Fibroblast of upper back skin (primary cell): Measurements from ENCODE around the gene RAD51B.

Experiments used
- DNase-seq: peaks from one replicate; pipeline ENCODE4 v3.0.0-alpha.2; 2013

Gene RAD51B

DNA sequence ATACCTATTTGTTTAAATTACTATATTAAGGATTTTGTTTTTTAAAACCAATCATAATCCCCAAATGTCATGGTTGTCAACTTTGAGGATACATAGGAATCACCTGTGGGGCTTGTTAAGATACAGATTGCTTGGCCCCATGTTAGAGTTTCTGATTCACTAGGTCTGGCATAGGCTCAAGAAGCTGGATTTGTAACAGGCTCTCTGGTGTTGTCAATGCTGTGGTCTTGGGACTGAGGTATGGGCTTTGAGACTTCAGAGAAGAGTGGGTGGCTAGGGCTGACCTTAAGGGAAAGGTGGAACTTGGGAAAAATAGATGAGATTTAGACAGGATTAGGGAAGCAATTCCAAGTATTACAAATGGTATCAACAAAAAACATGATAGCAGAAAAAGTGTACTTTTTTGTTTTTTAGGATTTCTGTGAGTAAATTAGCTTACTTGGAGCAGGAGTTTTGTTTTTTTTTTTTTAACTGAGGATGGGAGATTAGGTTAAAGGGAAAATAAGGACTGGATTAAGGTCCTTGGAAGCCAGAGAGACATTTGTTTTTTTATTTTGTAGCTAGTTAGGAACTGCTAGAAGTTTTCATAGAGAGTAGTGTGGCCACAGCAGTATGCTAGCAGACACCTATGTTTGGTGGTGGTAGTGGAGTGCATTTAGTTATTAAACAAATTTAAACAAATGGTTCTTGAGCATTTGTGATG lies 88.6 kb downstream of the RAD51B start:
- DNase-seq = peak; percentile 58

DNA sequence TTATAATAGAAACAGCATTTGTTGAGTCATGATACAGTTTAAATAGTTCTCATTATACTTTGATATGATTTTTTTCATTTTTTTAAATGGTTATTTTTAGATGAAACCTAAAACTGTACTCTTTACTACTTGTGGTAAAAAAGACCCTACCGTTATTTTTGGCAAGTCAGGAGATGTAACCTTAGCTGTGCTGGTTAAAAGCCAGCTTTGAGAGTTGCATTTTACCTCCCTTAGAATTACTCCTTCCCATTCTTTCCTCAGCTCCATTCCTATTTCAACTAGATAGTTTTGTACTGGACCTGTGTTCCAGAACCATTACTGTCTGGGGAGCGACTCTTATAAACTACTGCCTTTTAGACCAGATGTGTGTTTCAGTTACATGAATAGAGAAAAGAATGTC lies 92.0 kb downstream of the RAD51B start:
- peak; percentile 42 for DNase-seq

DNA sequence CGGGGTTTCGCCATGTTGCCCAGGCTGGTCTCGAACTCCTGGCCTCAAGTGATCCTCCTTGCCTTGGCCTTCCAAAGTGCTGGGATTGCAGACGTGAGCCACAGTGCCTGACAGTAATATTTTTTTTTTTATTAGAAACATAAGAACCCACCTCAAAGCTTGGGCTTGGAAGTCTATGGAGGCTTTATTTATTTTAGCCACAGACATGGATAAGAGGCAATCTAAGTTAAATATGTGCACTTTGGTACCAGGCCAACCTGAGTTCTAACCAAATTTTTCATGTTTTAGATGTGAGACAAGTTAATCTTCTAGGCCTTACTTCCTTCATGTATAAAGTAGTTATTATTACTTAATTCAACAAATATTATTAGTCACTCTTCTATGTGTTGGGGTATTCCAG lies 96.9 kb downstream of the RAD51B start:
- DNase-seq = peak; percentile 22

DNA sequence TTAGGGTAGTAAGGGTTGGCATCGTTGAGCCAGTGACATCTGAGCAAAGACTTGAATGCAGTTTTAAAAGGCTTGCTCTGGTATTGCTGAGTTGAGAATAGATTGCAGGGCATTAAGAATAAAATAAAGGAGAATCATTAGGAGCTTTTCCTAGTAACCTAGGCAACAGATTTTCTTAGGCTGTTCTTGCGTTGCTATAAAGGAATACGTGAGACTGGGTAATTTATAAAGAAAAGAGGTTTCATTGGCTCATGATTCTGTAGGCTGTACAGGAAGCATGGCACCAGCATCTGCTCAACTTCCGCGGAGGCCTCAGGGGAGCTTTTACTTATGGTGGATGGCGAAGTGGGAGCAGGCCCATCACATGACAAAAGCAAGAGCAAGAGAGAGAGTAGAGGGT lies 97.4 kb downstream of the RAD51B start:
- DNase-seq = no peak

DNA sequence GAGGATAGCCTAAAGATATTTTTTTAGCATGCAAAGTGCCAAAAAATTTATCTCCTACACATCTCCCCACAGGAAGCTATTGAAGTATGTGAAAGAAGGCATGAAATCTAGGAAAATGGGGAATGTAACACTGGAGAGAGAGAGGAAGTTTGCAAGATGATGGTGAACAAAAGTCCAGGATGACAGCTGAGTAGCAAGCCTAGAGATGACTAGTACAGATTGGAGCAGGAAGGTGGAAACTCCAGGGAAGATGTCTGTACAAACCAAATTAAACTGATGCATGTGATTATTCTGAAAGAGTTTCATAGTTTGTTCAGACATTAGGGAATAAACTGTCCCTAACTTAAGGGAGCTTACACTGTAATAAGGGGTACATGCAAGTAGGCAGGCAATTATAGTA lies 99.3 kb downstream of the RAD51B start:
- peak; percentile 32 for DNase-seq

DNA sequence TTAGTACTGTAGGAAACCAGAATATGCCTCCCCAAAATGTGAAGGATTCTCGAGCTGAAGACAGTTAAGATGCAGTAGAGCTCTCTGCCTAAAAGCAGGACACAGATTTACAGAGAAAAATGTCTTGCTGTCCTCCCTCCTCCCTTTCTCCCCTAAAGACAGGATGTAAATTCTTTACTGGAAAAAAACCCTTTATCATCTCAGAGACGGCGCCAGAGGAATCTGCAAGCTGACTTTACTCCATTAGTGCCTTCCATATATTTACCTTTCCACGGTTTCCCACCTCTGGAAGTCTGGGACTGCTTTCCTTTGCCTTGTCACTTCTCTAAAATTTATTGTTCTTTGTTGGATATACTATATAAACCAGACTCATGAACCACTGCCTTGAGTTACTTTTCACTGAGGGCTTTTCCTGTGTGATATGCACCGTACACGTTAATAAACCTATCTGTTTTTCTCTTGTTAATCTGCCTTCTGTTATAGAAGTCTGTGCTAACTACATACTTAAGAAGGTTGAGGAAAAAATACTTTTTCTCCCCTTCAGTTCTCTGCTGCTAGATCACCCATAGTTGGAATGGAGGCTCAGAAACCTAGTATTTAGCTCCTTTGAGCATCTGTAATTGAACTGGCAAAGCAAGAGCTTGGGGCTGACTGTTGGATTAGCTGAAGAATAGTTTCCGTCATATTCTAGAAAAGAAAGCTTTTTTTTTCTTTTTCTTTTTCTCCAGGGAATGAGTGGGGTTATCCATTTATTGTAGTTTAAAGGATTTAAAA lies 99.9 kb downstream of the RAD51B start:
- DNase-seq = peak; percentile 71

DNA sequence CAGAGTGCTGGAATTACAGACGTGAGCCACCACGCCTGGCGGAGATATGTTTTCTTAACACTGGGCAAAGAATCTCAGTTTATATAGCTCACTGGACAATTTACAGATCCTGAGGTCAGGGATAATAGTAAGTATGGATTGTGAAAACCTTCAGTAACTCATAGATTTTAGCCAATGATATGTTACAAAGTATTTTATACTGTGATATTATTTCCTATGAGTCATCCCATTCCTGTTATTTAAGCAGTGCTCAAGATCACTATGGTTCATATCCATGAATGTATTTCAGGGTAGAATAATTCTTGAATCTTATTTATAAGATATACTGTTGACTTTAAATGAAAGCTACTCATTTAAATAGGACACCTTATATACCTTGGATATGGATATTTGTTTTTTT lies 107.2 kb downstream of the RAD51B start:
- no peak for DNase-seq

DNA sequence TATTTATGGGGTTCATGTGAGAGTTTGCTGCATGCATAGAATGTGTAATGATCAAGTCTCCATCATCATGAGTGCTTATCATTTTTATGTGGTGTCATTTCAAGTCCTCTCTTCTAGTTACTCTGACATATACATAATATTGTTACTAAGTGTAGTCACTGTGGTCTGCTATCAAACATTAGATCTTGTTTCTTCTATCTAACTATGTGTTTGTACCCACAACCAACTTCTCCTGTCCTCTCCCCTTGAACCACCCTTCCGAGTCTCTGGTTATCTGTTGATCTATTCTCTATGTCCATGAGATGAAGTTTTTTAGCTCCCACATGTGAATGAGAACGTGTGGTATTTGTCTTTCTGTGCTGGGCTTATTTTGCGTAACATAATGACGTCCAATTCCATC lies 107.7 kb downstream of the RAD51B start:
- DNase-seq = no peak

DNA sequence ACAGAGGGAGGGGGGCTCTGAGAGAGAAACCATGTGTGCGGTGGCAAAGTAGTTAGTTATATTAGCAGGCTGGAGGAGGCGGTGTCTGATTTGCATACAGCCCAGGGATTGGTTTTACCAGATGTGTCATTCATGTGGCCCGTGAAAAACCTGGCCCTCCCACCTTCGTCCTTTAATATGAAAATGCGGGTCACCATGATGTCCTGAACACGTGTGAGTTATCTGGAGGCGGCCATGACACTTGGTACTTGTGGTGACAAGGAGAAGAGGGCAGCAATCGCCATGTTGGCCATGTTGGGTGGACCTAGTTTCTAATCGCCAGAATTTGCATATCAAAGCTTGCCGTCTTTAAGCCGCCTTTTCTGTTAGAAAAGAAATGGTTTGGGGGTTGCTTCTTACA lies 108.8 kb downstream of the RAD51B start:
- DNase-seq = no peak

DNA sequence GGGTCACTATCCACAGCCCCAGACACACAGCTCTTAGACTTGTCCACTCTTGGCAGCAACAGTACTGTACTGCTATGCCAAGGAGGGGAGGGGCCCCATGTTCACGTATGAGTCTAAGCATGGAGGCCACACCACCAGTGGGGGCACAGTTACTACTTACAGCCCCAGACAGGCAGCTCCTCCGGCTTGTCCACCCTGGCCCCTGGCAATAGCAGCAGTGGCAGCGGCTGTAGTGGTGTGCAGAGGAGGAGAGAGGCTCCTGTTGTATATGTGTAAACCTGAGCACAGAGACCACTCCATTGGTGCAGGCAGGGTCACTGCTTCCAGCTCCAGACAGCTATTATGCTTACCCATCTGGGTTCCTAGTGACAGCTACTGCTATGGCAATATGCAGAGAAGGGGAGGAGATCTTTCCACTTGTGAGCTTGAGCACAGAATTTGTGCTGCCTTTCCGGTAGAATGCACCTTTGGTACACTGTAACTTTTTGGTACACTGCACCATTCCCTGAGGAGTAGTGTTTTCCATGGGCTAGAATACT lies 113.2 kb downstream of the RAD51B start:
- DNase-seq = no peak

DNA sequence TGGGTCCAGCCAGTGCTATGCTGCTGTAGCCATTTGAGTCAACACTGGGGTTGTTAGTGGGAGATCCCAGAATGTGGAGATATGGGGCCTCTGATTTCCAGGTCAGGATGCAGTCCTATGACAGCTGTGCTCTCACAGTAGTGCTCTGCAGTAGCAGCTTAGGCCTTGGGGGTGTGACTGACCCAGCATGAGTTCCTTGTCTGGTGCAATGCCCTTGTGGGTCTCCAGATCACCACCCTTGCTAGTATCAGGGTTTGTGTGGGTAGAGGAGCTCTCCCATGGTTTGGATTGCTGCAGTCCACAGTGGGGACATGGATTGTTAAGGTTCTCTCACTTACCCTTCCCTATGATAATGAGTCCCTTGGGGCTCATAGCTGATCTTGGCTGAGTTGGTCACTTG lies 113.7 kb downstream of the RAD51B start:
- DNase-seq = no peak

DNA sequence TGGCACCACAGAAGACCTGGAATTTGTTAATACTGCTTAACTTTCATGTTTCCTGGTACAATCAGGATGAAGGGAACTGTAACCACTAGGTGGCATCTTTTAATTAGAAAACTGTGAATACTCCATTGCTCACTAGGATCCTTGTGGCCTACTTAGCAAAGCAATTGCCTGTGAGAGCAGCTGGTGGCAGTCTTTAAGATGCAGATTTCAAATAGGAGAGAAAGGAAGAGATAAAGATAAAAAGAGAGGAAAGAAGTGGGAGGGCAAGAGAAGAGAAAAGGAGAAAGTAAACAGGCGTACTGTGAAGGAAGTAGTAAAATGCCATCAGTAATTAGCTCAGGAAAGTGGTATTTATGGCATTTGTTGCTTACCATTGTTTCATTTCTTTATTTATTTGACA lies 114.5 kb downstream of the RAD51B start:
- DNase-seq = peak; percentile 80

DNA sequence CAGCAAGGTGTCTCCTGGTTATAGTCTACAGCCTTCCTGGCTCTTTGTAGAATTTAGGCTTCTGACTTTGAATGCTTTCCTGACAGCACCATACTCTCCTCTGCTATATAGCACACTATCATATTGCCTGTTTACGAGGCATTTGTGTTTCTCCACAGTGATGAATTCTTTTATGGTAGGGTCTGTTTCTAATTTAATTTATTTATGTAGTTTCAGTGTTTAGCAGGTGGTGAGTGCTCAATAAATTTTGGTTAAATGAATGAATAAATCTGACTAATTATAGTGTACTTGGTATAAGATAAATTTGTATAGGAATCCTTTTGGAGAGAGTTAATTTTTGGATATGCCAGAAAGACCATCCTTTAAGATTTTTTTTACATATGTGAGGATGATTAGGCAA lies 115.3 kb downstream of the RAD51B start:
- DNase-seq = no peak

DNA sequence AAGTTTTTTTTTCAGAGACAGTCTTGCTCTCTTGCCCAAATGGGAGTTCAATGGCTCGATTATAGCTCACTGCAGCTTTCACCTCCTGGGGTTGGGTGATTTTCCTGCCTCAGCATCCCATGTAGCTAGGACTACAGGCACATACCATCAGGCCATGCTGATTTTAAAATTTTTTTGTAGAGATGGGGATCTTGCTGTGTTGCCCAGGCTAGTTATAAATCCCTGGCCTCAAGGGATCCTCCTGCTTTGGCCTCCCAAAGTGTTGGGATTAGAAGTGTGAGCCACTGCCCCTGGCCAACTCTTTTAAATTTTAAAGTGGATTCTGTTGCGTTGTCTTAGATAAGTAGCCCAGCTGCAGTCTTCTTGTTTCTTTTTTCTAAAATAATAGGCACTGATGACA lies 115.8 kb downstream of the RAD51B start:
- DNase-seq = no peak

DNA sequence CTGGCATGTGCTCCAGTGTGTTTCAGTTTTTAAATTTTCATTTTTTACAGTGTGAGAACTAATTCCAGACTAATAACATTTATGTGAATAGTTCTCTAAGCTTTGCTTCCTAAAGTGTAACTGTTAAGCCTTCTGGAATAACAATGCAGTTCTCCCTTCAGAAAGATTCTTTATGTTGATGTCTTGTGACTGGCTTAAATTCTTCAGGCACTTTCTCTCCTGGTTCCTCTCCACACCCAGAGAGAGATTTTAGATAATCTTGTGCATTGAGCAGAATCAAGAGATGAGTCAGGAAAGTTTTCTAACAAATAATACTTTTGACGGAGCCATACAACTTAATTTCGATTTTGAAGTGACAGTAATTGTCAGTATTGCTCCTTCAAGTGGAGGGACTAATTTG lies 118.5 kb downstream of the RAD51B start:
- DNase-seq = no peak

DNA sequence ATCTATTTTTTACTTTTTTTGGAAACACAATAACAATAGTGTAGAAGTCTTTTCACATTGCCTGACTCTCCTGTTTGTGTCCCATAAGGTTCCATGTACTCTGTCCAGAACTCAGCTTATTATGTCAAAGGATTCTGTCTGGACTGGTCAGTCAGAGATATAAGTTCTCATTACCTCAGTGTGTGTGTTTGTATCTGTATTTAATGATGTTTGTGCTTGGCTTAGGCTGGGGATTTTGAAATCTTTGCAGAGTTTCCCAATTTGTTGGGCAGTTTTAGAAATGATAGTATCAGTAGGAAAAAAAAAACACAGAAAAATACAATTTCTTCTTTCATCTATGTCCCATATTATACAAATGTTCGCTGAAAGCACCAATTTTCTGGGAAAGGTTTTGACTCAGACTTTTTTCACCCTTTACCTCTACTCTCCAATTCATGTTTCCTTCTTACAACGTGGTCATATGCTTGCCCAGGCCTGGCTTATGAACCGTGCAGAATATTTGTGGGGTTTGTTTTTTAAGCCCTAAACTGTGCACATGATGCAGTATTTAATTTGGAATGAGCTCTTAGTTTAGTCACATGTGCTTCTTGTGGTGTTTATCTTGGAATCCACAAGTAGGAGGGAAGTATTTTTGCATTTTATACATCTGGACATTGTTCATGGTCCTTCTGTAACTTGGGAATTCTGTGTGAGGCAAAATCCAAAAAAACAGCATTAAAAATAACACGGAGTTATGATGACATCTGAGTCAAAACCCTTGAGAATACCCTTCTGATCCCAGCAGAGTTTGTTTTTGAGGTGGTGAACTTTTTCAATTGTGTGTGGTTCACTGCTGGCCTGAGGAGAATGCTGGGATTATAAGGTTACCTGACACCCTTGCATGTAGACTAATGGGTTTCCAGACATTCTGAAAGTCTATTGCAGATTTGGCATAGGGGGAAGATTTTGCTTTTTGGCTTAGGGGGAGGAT lies 121.2 kb downstream of the RAD51B start:
- peak; percentile 93 for DNase-seq

DNA sequence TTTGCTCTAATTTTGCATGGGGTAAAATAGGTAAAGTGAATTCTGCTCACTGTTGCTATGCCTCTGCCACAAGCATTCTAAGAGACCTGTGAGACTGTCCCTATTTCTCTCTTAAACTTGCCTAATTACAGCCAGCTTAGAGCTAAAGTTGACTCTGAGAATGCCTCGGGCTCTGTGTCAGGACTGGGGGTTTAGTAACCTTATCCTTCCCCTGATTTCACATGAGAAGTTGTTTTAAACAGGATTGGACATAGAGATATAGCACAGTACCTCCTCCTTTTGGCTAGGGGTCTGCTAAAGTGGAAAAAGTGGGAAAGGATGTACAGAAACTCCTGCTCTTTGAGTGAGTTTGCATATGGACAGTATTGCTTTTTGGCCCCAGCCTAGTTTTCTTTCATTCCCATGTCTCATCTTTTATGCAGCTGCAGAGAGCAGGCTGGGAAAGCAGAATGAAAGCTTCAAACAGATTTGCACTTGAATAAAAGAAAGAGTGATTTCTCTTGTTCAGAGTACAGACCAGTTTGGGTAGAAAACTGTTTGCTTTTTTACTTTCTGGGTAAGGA lies 122.0 kb downstream of the RAD51B start:
- DNase-seq = peak; percentile 45

DNA sequence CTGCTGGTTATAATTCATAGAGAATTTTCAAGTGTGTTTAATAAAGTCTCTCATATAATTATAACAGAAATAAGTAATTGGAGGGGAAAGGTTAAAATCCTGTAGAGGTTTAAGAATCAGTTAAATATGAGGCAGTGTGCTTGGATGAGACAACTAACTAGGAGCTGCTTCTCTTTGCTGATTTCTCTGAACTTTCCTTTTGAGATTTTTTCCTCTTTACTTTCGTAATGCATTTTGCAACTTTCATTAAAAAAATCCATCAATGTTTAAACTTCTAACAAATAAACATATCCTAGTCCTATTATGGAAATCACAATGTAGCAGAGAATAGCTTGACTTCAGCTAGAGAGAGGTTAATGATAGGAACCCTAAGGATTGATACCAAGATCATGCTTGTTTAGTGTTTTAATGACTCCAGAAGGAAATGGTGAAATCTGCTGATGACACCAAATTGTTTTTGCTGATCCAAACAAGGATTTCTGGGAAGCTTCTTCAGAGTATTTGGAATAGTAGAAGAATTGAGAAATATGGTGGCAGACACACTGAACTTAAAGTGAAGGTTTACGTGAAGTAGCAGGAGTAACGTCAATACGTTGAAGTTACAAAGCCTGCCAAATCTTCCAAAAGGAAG lies 122.6 kb downstream of the RAD51B start:
- DNase-seq = no peak

DNA sequence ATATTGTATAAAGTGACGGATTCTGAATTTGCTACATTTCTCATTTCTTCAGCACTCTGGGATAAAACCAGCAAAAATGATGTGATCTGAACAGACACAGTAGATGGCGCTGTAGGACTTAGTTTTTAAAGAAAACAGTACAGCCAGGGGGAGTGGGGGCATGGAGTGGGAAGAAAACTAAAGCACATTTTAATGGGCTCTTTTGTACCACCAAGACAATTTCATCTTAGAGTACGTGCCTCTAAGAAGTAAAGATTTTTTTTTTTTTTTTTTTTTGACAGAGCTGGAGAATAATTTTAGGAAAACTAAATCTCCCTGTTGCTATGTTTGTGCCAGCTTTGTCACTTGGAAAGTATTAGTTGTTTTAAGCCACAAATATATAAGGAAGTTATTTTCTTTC lies 124.4 kb downstream of the RAD51B start:
- peak; percentile 90 for DNase-seq

DNA sequence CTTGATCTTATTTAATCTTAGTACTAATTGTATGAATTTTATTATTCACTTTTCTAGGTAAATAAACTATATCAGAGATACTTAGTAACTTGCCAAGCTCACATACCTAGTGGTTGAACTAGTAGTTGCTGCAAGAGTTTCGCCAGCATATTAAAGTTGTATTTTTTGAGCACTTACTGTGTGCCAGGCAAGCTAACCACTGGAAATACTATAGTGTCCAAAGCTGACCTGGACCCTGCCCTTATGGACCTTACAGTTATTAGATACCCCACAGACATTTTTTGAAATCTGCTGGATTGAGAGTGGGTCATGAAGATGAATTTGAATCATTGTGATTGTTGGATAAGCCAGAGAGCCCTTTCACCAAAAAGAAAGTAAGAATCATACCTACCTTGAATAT lies 125.0 kb downstream of the RAD51B start:
- no peak for DNase-seq

DNA sequence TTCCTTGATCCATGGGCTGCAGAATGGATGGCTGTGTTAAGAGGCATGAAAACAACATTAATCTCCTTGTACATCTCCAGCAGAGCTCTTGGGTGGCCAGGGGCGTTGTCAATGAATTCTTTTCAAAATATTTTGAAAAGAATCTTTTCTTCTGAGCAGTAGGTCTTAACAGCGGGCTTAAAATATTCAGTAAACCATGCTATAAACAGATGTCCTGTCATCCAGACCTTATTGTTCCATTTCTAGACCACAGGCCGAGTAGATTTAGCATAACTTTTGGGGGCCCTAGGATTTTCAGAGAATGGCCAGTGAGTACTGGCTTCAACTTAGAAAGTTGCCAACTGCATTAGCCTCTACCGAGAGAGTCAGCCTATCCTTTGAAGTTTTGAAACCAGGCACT lies 130.2 kb downstream of the RAD51B start:
- no peak for DNase-seq

DNA sequence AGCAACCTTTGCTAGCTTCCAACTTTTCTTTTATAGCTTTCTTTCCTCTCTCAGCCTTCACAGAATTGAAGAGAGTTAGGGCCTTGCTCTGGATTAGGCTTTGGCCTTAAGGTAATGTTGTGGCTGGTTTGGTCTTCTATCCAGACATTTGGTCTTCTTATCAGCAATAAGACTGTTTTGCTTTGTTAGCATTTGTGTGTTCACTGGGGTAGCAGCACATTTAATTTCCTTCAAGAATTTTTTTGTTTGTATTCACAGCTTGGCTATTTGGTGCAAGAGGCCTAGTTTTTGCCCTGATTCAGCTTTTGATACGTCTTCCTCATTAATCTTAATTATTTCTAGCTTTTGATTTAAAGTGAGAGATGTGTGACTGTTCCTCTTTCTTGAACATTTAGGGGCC lies 130.8 kb downstream of the RAD51B start:
- no peak for DNase-seq
